ENCODE results near the gene GRIK5. TPM values are rescaled to one million over a fixed set of nuclear protein-coding genes. Genes with fewer than 3 reads are reported as not detected.

The GRIK5 gene
- total RNA-seq, 1 donor, result 0.18 TPM

DNA sequence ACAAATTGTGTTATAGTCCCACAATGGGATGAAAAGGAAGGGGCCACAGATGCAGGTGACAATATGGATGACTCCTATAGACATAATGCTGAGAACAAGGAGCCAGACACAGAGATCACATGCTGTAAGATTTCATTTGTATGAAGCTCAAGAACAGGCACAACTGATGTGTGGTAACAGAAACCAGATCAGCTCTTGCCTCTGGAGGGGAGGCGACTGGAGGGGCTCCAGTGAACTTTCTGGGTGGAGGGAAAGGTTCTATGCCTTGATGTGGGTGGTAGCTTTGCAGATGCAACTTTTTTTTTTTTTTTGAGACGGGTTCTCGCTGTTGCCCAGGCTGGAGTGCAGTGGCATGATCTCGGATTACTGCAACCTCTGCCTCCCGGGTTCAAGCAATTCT is 104.9 kb downstream of the GRIK5 start:
- TF ChIP-seq CTCF (IDR thresholded peaks at IDR 0.05; ENCODE audit: insufficient read depth, low read length), result no peak
- no peak overlapping the region for H3K4me3 ChIP-seq (ENCODE audit: low read depth, low read length)
- no peak for DNase-seq (ENCODE audit: low read depth)

DNA sequence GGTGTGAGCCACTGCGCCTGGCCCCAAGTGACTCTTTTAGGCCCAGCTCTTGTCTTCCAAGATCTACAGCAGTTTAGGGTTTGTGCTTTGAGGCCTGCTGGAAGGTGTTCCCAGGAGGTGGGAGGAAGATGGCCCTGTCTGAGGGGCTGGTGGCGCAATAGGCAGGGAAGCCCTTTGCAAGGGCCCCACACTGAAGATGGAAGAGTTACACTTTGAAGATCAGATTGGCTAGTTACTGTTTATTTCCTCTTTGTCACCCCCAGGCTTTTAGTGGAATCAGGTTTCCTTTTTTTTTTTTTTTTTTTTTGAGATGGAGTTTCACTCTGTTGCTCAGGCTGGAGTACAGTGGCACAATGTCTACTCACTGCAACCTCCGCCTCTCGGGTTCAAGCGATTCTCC is 109.0 kb downstream of the GRIK5 start:
- H3K4me3 ChIP-seq (ENCODE audit: low read depth, low read length), result no peak overlapping the region
- TF ChIP-seq CTCF (IDR thresholded peaks at IDR 0.05; ENCODE audit: insufficient read depth, low read length), result no peak
- no peak for DNase-seq (ENCODE audit: low read depth)

GRCh38 chr19:41959056-41960053 is 110.7 kb downstream of the GRIK5 start, which contains the start of gene RABAC1:
Gene RABAC1, minus strand, starts transcription at chr19:41959321. Its CDS starts 29 bp downstream, at chr19:41959292.
- peak; percentile 40 for TF ChIP-seq CTCF (IDR thresholded peaks at IDR 0.05; ENCODE audit: insufficient read depth, low read length)
- H3K4me3 ChIP-seq (ENCODE audit: low read depth, low read length), result peak within 1 kb of the TSS; percentile 94
- peak; percentile 89 for DNase-seq (ENCODE audit: low read depth)

- peak; percentile 53 for DNase-seq (ENCODE audit: low read depth)
- TF ChIP-seq CTCF (IDR thresholded peaks at IDR 0.05; ENCODE audit: insufficient read depth, low read length), result no peak
These were observed 111.5 kb downstream of the GRIK5 start for GRCh38 chr19:41958367-41959055.

GRCh38 chr19:41957838-41958366 is 112.1 kb downstream of the GRIK5 start:
- peak overlapping the region; percentile 94 for H3K4me3 ChIP-seq (ENCODE audit: low read depth, low read length)
- peak; percentile 82 for DNase-seq (ENCODE audit: low read depth)
- peak; percentile 88 for TF ChIP-seq CTCF (IDR thresholded peaks at IDR 0.05; ENCODE audit: insufficient read depth, low read length)

More at GRCh38 chr19:41958367-41959055, 111.5 kb downstream of the GRIK5 start:
- H3K4me3 ChIP-seq (ENCODE audit: low read depth, low read length), result peak overlapping the region; percentile 94

DNA sequence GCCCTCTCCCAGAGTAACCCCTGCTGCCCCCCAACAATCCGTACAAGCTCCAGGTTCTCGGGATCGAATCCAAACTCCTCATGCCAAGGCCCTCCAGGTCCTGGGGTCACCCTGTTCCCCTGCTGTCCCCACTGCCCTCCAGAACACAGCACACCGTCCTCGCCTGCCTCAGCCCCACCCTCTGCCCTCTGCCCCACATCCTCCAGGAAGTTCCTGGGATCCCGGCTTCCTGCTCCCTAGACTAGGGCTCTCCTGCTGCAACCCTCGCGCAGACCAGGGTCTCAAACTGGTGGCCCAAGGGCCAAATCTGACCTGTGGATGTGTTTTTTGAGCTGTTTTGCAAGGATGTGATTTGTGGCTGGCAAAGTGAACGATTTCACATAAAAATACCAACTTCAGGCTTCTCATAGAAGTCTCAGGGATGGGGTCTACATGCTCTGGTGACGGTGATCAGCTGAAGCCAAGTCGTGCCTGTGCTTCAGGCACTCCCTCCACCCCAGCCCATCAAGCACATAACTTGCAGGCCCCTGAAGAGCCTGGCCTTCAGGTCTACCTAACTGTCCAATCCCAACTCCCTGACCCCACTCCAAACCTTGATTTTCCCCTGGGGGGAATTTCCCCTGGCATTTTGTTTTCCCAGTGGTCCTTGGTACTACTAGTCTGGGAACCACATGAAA is 112.7 kb downstream of the GRIK5 start:
- DNase-seq (ENCODE audit: low read depth), result no peak
- TF ChIP-seq CTCF (IDR thresholded peaks at IDR 0.05; ENCODE audit: insufficient read depth, low read length), result no peak
- H3K4me3 ChIP-seq (ENCODE audit: low read depth, low read length), result no peak overlapping the region
